ENCODE measurements around the gene OBSCN.

Gene OBSCN

GRCh38 chr1:228428412-228428811 is 220.6 kb downstream of the OBSCN start:
- DNase-seq (ENCODE audit: low read depth in 2 of 3, low spot score in 1 of 3) = no peak

Measured in stimulated activated CD4-positive, alpha-beta T cell treated with anti-CD3 and anti-CD28 coated beads, Interleukin-12 subunit alpha, Interleukin-12 subunit beta, amount 100 ng/mL, for 48 hours (primary cell).